PC-3 (cell line): ENCODE measurements around the gene SFXN2. TPM values are rescaled to one million over a fixed set of nuclear protein-coding genes. Genes with fewer than 3 reads are reported as not detected.

Experiments used
- ATAC-seq: fragments of 200-7000 bp; cut with Tn5 transposase; 2 replicates; pipeline ENCODE4 v1.9.1; 2020; ENCODE audit warnings: mild to moderate bottlenecking, moderate library complexity
- BruUV-seq: library from RNA; stranded (reverse); fragments of 400-500 nt; replicated peaks from 2 replicates; lab custom pipeline; 2021; lab: Mats Ljungman, UMichigan
- CTCF ChIA-PET: fragments of 300-600 bp; sonication (Branson Sonifier 250); formaldehyde crosslinking; loops from one replicate; lab custom pipeline; 2022; ENCODE audit warnings: antibody characterized with exemption; lab: Charles Lee
- POLR2A ChIA-PET: fragments of 300-600 bp; sonication (Branson Sonifier 250); formaldehyde crosslinking; loops from one replicate; lab custom pipeline; 2022; ENCODE audit warnings: antibody characterized with exemption; ENCODE audit not compliant: unreplicated experiment; lab: Charles Lee
- DNase-seq: peaks from one replicate; pipeline ENCODE4 v3.0.0-alpha.2; 2015
- H2AFZ ChIP-seq: fragments of 300-600 bp; sonication (generic); 2 replicates; pipeline ENCODE4 v1.6.0; 2016; ENCODE audit warnings: antibody characterized with exemption, low read length
- H3F3A ChIP-seq: fragments of 300-600 bp; sonication (generic); one replicate; pipeline ENCODE4 v1.6.0; 2017; ENCODE audit warnings: antibody characterized with exemption, low read length, control low read depth, mild to moderate bottlenecking; ENCODE audit not compliant: unreplicated experiment
- H3K27ac ChIP-seq: fragments of 300-600 bp; sonication (generic); 2 replicates; pipeline ENCODE4 v1.5.1; 2016; ENCODE audit warnings: mild to moderate bottlenecking, low read length
- H3K27me3 ChIP-seq: fragments of 300-600 bp; sonication (generic); 2 replicates; pipeline ENCODE4 v1.6.1; 2016; ENCODE audit warnings: low read length, mixed read lengths
- H3K36me3 ChIP-seq: fragments of 300-600 bp; sonication (generic); 2 replicates; pipeline ENCODE4 v1.6.1; 2016; ENCODE audit warnings: low read depth, mixed run types, low read length, mixed read lengths
- H3K4me1 ChIP-seq: fragments of 300-600 bp; sonication (generic); 2 replicates; pipeline ENCODE4 v1.5.1; 2016; ENCODE audit warnings: low read length; ENCODE audit not compliant: insufficient read depth
- H3K4me2 ChIP-seq: fragments of 300-600 bp; sonication (generic); 2 replicates; pipeline ENCODE4 v1.6.0; 2016; ENCODE audit warnings: low read length
- H3K4me3 ChIP-seq: fragments of 300-600 bp; sonication (generic); 2 replicates; pipeline ENCODE4 v1.5.1; 2016; ENCODE audit warnings: mild to moderate bottlenecking, low read length, mixed read lengths
- H3K79me2 ChIP-seq: fragments of 300-600 bp; sonication (generic); 2 replicates; pipeline ENCODE4 v1.6.1; 2017; ENCODE audit warnings: low read length, mixed read lengths
- H3K9ac ChIP-seq: fragments of 300-600 bp; sonication (generic); 2 replicates; pipeline ENCODE4 v1.6.0; 2016; ENCODE audit warnings: mild to moderate bottlenecking, low read length
- H3K9me2 ChIP-seq: fragments of 300-600 bp; sonication (generic); replicated peaks from 2 replicates; pipeline ENCODE4 v1.6.1; 2016; ENCODE audit warnings: mixed run types, low read length, mixed read lengths
- H3K9me3 ChIP-seq: fragments of 300-600 bp; sonication (generic); 2 replicates; pipeline ENCODE4 v1.6.1; 2016; ENCODE audit warnings: low read length, mixed read lengths
- H4K20me1 ChIP-seq: fragments of 300-600 bp; sonication (generic); 2 replicates; pipeline ENCODE4 v1.6.1; 2016; ENCODE audit warnings: low read length, mixed read lengths
- CTCF ChIP-seq: fragments of 300-600 bp; sonication (generic); conservative IDR thresholded peaks from 2 replicates; pipeline ENCODE4 v1.5.1; 2017; ENCODE audit warnings: antibody characterized with exemption, low read depth, mild to moderate bottlenecking, low read length
- EZH2 ChIP-seq: fragments of 300-600 bp; sonication (generic); IDR thresholded peaks from one replicate; pipeline ENCODE4 v1.6.1; 2017; ENCODE audit warnings: antibody characterized with exemption, mild to moderate bottlenecking, low read length; ENCODE audit not compliant: unreplicated experiment
- EZH2phosphoT487 ChIP-seq: fragments of 300-600 bp; sonication (generic); IDR thresholded peaks from 2 replicates; pipeline ENCODE4 v1.6.1; 2018; ENCODE audit warnings: mild to moderate bottlenecking, antibody characterized with exemption, low read length, borderline replicate concordance
- intact Hi-C: fragments of 100-400 bp; cut with micrococcal nuclease; formaldehyde crosslinking; loops from 2 replicates; pipeline ENCODE4 v1.9.0; 2023
- total RNA-seq: library from RNA; depleted of rRNA; stranded (reverse); fragments of >200 nt; gene quantifications from 2 replicates; pipeline ENCODE4 v1.2.3, GENCODE V29; 2014

SFXN2 gene
- total RNA-seq, 1 experiment from 2014 or later, result 10.3 TPM

GRCh38 chr10:102670065-102670670 is 44.3 kb upstream of the SFXN2 start:
- H3K9me3 ChIP-seq, result no peaks in the 10 kb centered on the region
- TF ChIP-seq CTCF (peak; percentile 22; the same call in 1 of the 2 replicates), EZH2phosphoT487 (no peak)
- DNase-seq, result no peak
- H2AFZ ChIP-seq, result peak overlapping the region; percentile 76; the same call in 1 of the 2 replicates
- H3K79me2 ChIP-seq, result no peaks in the 10 kb centered on the region
- no TSS peak for BruUV-seq
- ChIA-PET POLR2A (no interaction called here), CTCF (interaction anchor here (0.5 to 1.0 kb wide), 3 partner anchors 24 to 172 kb away, joined by 3 to 6 read pairs (median 4); no protein-coding TSS in a partner anchor)
- H3F3A ChIP-seq, result no peaks in the 10 kb centered on the region
- H3K4me3 ChIP-seq, result no peak overlapping the region
- H4K20me1 ChIP-seq, result no peaks in the 10 kb centered on the region
- no peak overlapping the region for H3K9ac ChIP-seq
- ATAC-seq, result no peak
- no peak overlapping the region for H3K27ac ChIP-seq
- intact Hi-C loops, result no loop called here
- no peaks in the 10 kb centered on the region for H3K36me3 ChIP-seq
- H3K9me2 ChIP-seq, result no peaks in the 10 kb centered on the region
- H3K27me3 ChIP-seq, result no peaks in the 10 kb centered on the region
- H3K4me2 ChIP-seq, result 0 out of 2 replicates have a peak overlapping the region, but pooled peaks have one; percentile 37
- peaks cover 9% of the 10 kb centered on the region; the same call in 1 of the 2 replicates for H3K4me1 ChIP-seq

- ATAC-seq (no peak), DNase-seq (no peak)
- POLR2A ChIA-PET, result no interaction called here
- Histone ChIP-seq H3K4me2 (no peak overlapping the region), H4K20me1 (no peaks in the 10 kb centered on the region), H3K79me2 (no peaks in the 10 kb centered on the region), H3F3A (no peaks in the 10 kb centered on the region), H3K4me1 (peaks cover 12% of the 10 kb centered on the region; the same call in 1 of the 2 replicates), H3K4me3 (no peak overlapping the region), H2AFZ (no peak overlapping the region), H3K9ac (no peak overlapping the region), H3K9me3 (no peaks in the 10 kb centered on the region), H3K9me2 (no peaks in the 10 kb centered on the region), H3K36me3 (no peaks in the 10 kb centered on the region), H3K27me3 (no peaks in the 10 kb centered on the region), H3K27ac (no peak overlapping the region)
- no TSS peak for BruUV-seq
- CTCF ChIA-PET, result interaction anchor here (0.5 to 0.6 kb wide), 2 partner anchors 85 to 173 kb away, joined by 3 to 4 read pairs; no protein-coding TSS in a partner anchor
- intact Hi-C loops, result no loop called here
- no peak for TF ChIP-seq EZH2phosphoT487
- no peak for TF ChIP-seq EZH2
- TF ChIP-seq CTCF, result no peak
Observed at GRCh38 chr10:102670871-102671434, 43.5 kb upstream of the SFXN2 start.

GRCh38 chr10:102673236-102673818 is 41.1 kb upstream of the SFXN2 start:
- H3K27ac ChIP-seq, result no peak overlapping the region
- no peak overlapping the region for H3K4me2 ChIP-seq
- no peaks in the 10 kb centered on the region for H3F3A ChIP-seq
- no peaks in the 10 kb centered on the region for H3K79me2 ChIP-seq
- H2AFZ ChIP-seq, result no peak overlapping the region
- DNase-seq, result no peak
- POLR2A ChIA-PET, result no interaction called here
- ATAC-seq, result no peak
- no peaks in the 10 kb centered on the region for H4K20me1 ChIP-seq
- no peak overlapping the region for H3K4me3 ChIP-seq
- peaks cover 12% of the 10 kb centered on the region; the same call in 1 of the 2 replicates for H3K4me1 ChIP-seq
- H3K36me3 ChIP-seq, result no peaks in the 10 kb centered on the region
- intact Hi-C loops, result no loop called here
- H3K9me3 ChIP-seq, result no peaks in the 10 kb centered on the region
- H3K27me3 ChIP-seq, result no peaks in the 10 kb centered on the region
- no TSS peak for BruUV-seq
- CTCF ChIA-PET, result no interaction called here
- no peak for TF ChIP-seq EZH2
- TF ChIP-seq EZH2phosphoT487, result no peak
- TF ChIP-seq CTCF, result no peak
- H3K9me2 ChIP-seq, result no peaks in the 10 kb centered on the region
- H3K9ac ChIP-seq, result no peak overlapping the region
